Measurements from ENCODE around the gene PPM1J.

PPM1J gene

GRCh38 chr1:112716133-112716720, 1.1 kb upstream of the PPM1J start:
- H3K4me1 Mint-ChIP-seq (ENCODE audit: low read depth in 2 of 2), result peaks cover 21 to 24% of the 10 kb centered on the region in 2 donors
- H3K27me3 Mint-ChIP-seq, result peaks cover 23 to 26% of the 10 kb centered on the region in 2 donors
- no peaks in the 10 kb centered on the region for H3K9me3 Mint-ChIP-seq
- H3K4me3 Mint-ChIP-seq, result peak overlapping the region; percentile 93 to 94
- ATAC-seq (replicated peaks) (peak; percentile 31), DNase-seq (peak; percentile 67 to 76 (median 73))
- peaks cover 6% of the 10 kb centered on the region for H3K36me3 Mint-ChIP-seq (ENCODE audit: insufficient read depth)
- H3K27ac Mint-ChIP-seq, result peak overlapping the region; percentile 84 to 92

- ATAC-seq (replicated peaks) (no peak), DNase-seq (no peak)
- Mint-ChIP-seq H3K9me3 (no peaks in the 10 kb centered on the region), H3K27me3 (peaks cover 15 to 16% of the 10 kb centered on the region in 2 donors), H3K4me3 (peak overlapping the region; percentile 87 to 93), H3K4me1 (ENCODE audit: low read depth in 2 of 2) (peaks cover 21 to 24% of the 10 kb centered on the region in 2 donors), H3K27ac (peak overlapping the region; percentile 72 to 79), H3K36me3 (ENCODE audit: insufficient read depth) (peaks cover 6% of the 10 kb centered on the region)
Observed at GRCh38 chr1:112714313-112715263, 544 bp downstream of the PPM1J start.

GRCh38 chr1:112713466-112714312, 1.4 kb downstream of the PPM1J start:
- peaks cover 20 to 23% of the 10 kb centered on the region in 2 donors for H3K4me1 Mint-ChIP-seq (ENCODE audit: low read depth in 2 of 2)
- H3K36me3 Mint-ChIP-seq (ENCODE audit: insufficient read depth), result peaks cover 6% of the 10 kb centered on the region
- no peak for DNase-seq
- H3K27me3 Mint-ChIP-seq, result peaks cover 6 to 8% of the 10 kb centered on the region in 2 donors
- ATAC-seq (replicated peaks), result no peak
- H3K9me3 Mint-ChIP-seq, result no peaks in the 10 kb centered on the region
- H3K4me3 Mint-ChIP-seq, result peak overlapping the region; percentile 87 to 91
- peak overlapping the region in 1 of 2 donors; percentile 72 for H3K27ac Mint-ChIP-seq

GRCh38 chr1:112712701-112713128, 2.4 kb downstream of the PPM1J start:
- H3K4me1 Mint-ChIP-seq (ENCODE audit: low read depth in 2 of 2), result peaks cover 18 to 23% of the 10 kb centered on the region in 2 donors

GRCh38 chr1:112712191-112712590, 2.9 kb downstream of the PPM1J start:
- Mint-ChIP-seq H3K4me3 (no peak overlapping the region), H3K27ac (no peak overlapping the region), H3K27me3 (peaks cover 0 to 8% of the 10 kb centered on the region in 2 donors), H3K4me1 (ENCODE audit: low read depth in 2 of 2) (peaks cover 23 to 25% of the 10 kb centered on the region in 2 donors), H3K9me3 (no peaks in the 10 kb centered on the region), H3K36me3 (ENCODE audit: insufficient read depth) (peaks cover 6% of the 10 kb centered on the region)
- ATAC-seq (replicated peaks) (no peak), DNase-seq (no peak)

More at GRCh38 chr1:112712701-112713128, 2.4 kb downstream of the PPM1J start:
- no peak for DNase-seq
- Mint-ChIP-seq H3K9me3 (no peaks in the 10 kb centered on the region), H3K4me3 (no peak overlapping the region), H3K27ac (no peak overlapping the region), H3K27me3 (peaks cover 0 to 8% of the 10 kb centered on the region in 2 donors), H3K36me3 (ENCODE audit: insufficient read depth) (peaks cover 6% of the 10 kb centered on the region)
- no peak for ATAC-seq (replicated peaks)

GRCh38 chr1:112711670-112712069, 3.5 kb downstream of the PPM1J start:
- DNase-seq (no peak), ATAC-seq (replicated peaks) (no peak)
- H3K27me3 Mint-ChIP-seq, result peaks cover 0 to 8% of the 10 kb centered on the region in 2 donors
- H3K27ac Mint-ChIP-seq, result no peak overlapping the region
- peaks cover 23 to 25% of the 10 kb centered on the region in 2 donors for H3K4me1 Mint-ChIP-seq (ENCODE audit: low read depth in 2 of 2)
- H3K9me3 Mint-ChIP-seq, result no peaks in the 10 kb centered on the region
- H3K4me3 Mint-ChIP-seq, result no peak overlapping the region
- H3K36me3 Mint-ChIP-seq (ENCODE audit: insufficient read depth), result peaks cover 6% of the 10 kb centered on the region

- no peak overlapping the region for H3K4me3 Mint-ChIP-seq
- H3K9me3 Mint-ChIP-seq, result no peaks in the 10 kb centered on the region
- peaks cover 18 to 24% of the 10 kb centered on the region in 2 donors for H3K4me1 Mint-ChIP-seq (ENCODE audit: low read depth in 2 of 2)
- no peak for DNase-seq
- H3K36me3 Mint-ChIP-seq (ENCODE audit: insufficient read depth), result peaks cover 11% of the 10 kb centered on the region
- no peak overlapping the region for H3K27ac Mint-ChIP-seq
- peaks cover 0 to 8% of the 10 kb centered on the region in 2 donors for H3K27me3 Mint-ChIP-seq
- ATAC-seq (replicated peaks), result no peak
Observed at GRCh38 chr1:112711041-112711440, 4.1 kb downstream of the PPM1J start.

- H3K27ac Mint-ChIP-seq, result no peak overlapping the region
- peaks cover 0 to 8% of the 10 kb centered on the region in 2 donors for H3K27me3 Mint-ChIP-seq
- no peaks in the 10 kb centered on the region for H3K9me3 Mint-ChIP-seq
Observed at GRCh38 chr1:112710586-112710985, 4.5 kb downstream of the PPM1J start.

GRCh38 chr1:112710159-112710558, 5.0 kb downstream of the PPM1J start:
- Mint-ChIP-seq H3K4me1 (ENCODE audit: low read depth in 2 of 2) (peaks cover 18 to 26% of the 10 kb centered on the region in 2 donors), H3K36me3 (ENCODE audit: insufficient read depth) (peaks cover 10% of the 10 kb centered on the region), H3K27ac (no peak overlapping the region), H3K9me3 (no peaks in the 10 kb centered on the region), H3K27me3 (peaks cover 0 to 8% of the 10 kb centered on the region in 2 donors), H3K4me3 (no peak overlapping the region)
- ATAC-seq (replicated peaks) (no peak), DNase-seq (no peak)

More at GRCh38 chr1:112710586-112710985, 4.5 kb downstream of the PPM1J start:
- ATAC-seq (replicated peaks) (no peak), DNase-seq (no peak)
- Mint-ChIP-seq H3K4me1 (ENCODE audit: low read depth in 2 of 2) (peaks cover 16 to 24% of the 10 kb centered on the region in 2 donors), H3K4me3 (no peak overlapping the region), H3K36me3 (ENCODE audit: insufficient read depth) (peaks cover 12% of the 10 kb centered on the region)

- Mint-ChIP-seq H3K36me3 (ENCODE audit: insufficient read depth) (peaks cover 14% of the 10 kb centered on the region), H3K27me3 (peaks cover 0 to 1% of the 10 kb centered on the region in 2 donors), H3K4me3 (peak overlapping the region in 1 of 2 donors; percentile 83), H3K4me1 (ENCODE audit: low read depth in 2 of 2) (peaks cover 25 to 33% of the 10 kb centered on the region in 2 donors), H3K27ac (peak overlapping the region in 1 of 2 donors; percentile 36), H3K9me3 (no peaks in the 10 kb centered on the region)
- ATAC-seq (replicated peaks), result no peak
- DNase-seq, result no peak
Observed at GRCh38 chr1:112708489-112708888, 6.6 kb downstream of the PPM1J start.

GRCh38 chr1:112708002-112708448, 7.1 kb downstream of the PPM1J start:
- H3K4me1 Mint-ChIP-seq (ENCODE audit: low read depth in 2 of 2), result peaks cover 29 to 36% of the 10 kb centered on the region in 2 donors

GRCh38 chr1:112707221-112708001, 7.7 kb downstream of the PPM1J start:
- peak overlapping the region; percentile 29 to 36 for H3K27ac Mint-ChIP-seq
- H3K36me3 Mint-ChIP-seq (ENCODE audit: insufficient read depth), result peaks cover 14% of the 10 kb centered on the region
- H3K4me1 Mint-ChIP-seq (ENCODE audit: low read depth in 2 of 2), result peaks cover 34 to 42% of the 10 kb centered on the region in 2 donors
- no peaks in the 10 kb centered on the region for H3K9me3 Mint-ChIP-seq
- ATAC-seq (replicated peaks) (peak; percentile 50), DNase-seq (peak; percentile 30 to 47 (median 45))
- H3K27me3 Mint-ChIP-seq, result no peaks in the 10 kb centered on the region
- H3K4me3 Mint-ChIP-seq, result peak overlapping the region; percentile 81 to 83

More at GRCh38 chr1:112708002-112708448, 7.1 kb downstream of the PPM1J start:
- no peaks in the 10 kb centered on the region for H3K9me3 Mint-ChIP-seq
- DNase-seq, result no peak
- no peaks in the 10 kb centered on the region for H3K27me3 Mint-ChIP-seq
- peaks cover 14% of the 10 kb centered on the region for H3K36me3 Mint-ChIP-seq (ENCODE audit: insufficient read depth)
- peak overlapping the region; percentile 29 to 36 for H3K27ac Mint-ChIP-seq
- peak overlapping the region; percentile 81 to 83 for H3K4me3 Mint-ChIP-seq
- ATAC-seq (replicated peaks), result no peak

All from effector memory CD8-positive, alpha-beta T cell (primary cell).